Measurements from ENCODE around the gene RAP1B. TPM values are rescaled to one million over a fixed set of nuclear protein-coding genes. Genes with fewer than 3 reads are reported as not detected.

RAP1B gene
- total RNA-seq, 1 experiment from 2014 or later: 180 TPM

GRCh38 chr12:68585966-68586365 is 24.7 kb upstream of the RAP1B start:
- ChIA-PET CTCF (interaction anchor here (0.8 to 1.3 kb wide), 4 partner anchors 16 to 226 kb away, joined by 3 to 7 read pairs (median 4); no protein-coding TSS in a partner anchor), POLR2A (interaction anchor here (0.5 to 3.3 kb wide), 7 partner anchors 22 to 653 kb away, joined by 3 to 16 read pairs (median 5); partner anchors contain the start of genes CPSF6 and RAP1B)
- TF ChIP-seq, protein P1, sequence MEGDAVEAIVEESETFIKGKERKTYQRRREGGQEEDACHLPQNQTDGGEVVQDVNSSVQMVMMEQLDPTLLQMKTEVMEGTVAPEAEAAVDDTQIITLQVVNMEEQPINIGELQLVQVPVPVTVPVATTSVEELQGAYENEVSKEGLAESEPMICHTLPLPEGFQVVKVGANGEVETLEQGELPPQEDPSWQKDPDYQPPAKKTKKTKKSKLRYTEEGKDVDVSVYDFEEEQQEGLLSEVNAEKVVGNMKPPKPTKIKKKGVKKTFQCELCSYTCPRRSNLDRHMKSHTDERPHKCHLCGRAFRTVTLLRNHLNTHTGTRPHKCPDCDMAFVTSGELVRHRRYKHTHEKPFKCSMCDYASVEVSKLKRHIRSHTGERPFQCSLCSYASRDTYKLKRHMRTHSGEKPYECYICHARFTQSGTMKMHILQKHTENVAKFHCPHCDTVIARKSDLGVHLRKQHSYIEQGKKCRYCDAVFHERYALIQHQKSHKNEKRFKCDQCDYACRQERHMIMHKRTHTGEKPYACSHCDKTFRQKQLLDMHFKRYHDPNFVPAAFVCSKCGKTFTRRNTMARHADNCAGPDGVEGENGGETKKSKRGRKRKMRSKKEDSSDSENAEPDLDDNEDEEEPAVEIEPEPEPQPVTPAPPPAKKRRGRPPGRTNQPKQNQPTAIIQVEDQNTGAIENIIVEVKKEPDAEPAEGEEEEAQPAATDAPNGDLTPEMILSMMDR (IDR thresholded peaks at IDR 0.05; ENCODE audit: unreplicated experiment): no peak
- H3K9me3 Mint-ChIP-seq (ENCODE audit: unreplicated experiment): peaks cover 10% of the 10 kb centered on the region
- H3K4me3 Mint-ChIP-seq (ENCODE audit: unreplicated experiment): no peak overlapping the region
- intact Hi-C loops (cut with micrococcal nuclease): no loop called here
- H3K27ac Mint-ChIP-seq (ENCODE audit: low read depth, unreplicated experiment): no peak overlapping the region
- no peaks in the 10 kb centered on the region for H3K27me3 Mint-ChIP-seq (ENCODE audit: insufficient read depth, unreplicated experiment)
- no TSS peak for BruUV-seq (replicated peaks)
- peaks cover 6% of the 10 kb centered on the region for H3K4me1 Mint-ChIP-seq (ENCODE audit: insufficient read depth, unreplicated experiment)
- DNase-seq (ENCODE audit: unreplicated experiment): no peak
- H3K36me3 Mint-ChIP-seq (ENCODE audit: insufficient read depth, unreplicated experiment): no peaks in the 10 kb centered on the region

DNA sequence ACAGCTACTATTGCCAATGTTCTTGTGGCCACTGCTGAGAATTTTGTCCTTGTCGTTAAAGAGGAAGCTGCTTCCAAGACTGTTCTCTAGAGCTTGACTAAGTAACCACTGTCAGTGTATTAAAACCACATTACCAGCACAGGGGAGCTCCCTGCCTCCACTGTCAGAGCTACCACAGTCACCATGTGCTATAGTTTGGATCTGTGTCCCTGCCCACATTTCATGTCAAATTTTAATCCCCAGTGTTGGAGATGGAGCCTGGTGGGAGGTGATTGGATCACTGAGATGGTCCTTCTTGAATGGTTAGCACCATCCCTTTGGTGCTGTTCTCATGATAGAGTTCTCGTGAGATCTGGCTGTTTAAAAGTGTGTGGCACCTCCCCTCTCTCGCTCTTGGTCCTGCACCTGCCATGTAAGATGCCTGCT is 23.2 kb upstream of the RAP1B start:
- Mint-ChIP-seq H3K4me1 (ENCODE audit: insufficient read depth, unreplicated experiment) (peaks cover 6% of the 10 kb centered on the region), H3K27me3 (ENCODE audit: insufficient read depth, unreplicated experiment) (no peaks in the 10 kb centered on the region), H3K4me3 (ENCODE audit: unreplicated experiment) (no peak overlapping the region), H3K9me3 (ENCODE audit: unreplicated experiment) (peaks cover 15% of the 10 kb centered on the region), H3K36me3 (ENCODE audit: insufficient read depth, unreplicated experiment) (no peaks in the 10 kb centered on the region), H3K27ac (ENCODE audit: low read depth, unreplicated experiment) (no peak overlapping the region)
- TF ChIP-seq, protein P1 (IDR thresholded peaks at IDR 0.05; ENCODE audit: unreplicated experiment): no peak
- POLR2A ChIA-PET: interaction anchor here (0.6 to 3.3 kb wide), 3 partner anchors 23 to 286 kb away, joined by 3 to 16 read pairs (median 5); partner anchors contain the start of gene RAP1B
- no peak for DNase-seq (ENCODE audit: unreplicated experiment)
- intact Hi-C loops (cut with micrococcal nuclease): no loop called here
- CTCF ChIA-PET: interaction anchor here (0.5 to 0.8 kb wide), 4 partner anchors 15 to 769 kb away, joined by 3 read pairs; no protein-coding TSS in a partner anchor
- BruUV-seq (replicated peaks): no TSS peak

DNA sequence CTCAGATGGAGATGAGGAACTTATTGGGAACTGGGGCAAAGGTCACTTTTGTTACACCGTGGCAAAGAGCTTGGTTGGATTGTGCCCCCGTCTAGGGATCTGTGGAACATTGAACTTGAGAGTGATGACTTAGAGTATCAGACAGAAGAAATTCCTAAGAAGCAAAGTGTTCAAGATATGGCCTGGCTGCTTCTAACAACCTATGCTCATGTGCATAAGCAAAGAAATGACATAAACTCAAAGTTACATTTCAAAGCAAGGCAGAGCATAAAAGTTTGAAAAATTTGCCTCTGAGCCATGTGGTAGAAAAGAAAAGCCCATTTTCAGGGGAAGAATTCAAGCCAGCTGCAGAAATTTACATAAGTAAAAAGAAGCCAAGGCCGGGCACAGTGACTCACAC is 21.5 kb upstream of the RAP1B start:
- H3K4me1 Mint-ChIP-seq (ENCODE audit: insufficient read depth, unreplicated experiment): peaks cover 6% of the 10 kb centered on the region
- no TSS peak for BruUV-seq (replicated peaks)
- no peak for DNase-seq (ENCODE audit: unreplicated experiment)

DNA sequence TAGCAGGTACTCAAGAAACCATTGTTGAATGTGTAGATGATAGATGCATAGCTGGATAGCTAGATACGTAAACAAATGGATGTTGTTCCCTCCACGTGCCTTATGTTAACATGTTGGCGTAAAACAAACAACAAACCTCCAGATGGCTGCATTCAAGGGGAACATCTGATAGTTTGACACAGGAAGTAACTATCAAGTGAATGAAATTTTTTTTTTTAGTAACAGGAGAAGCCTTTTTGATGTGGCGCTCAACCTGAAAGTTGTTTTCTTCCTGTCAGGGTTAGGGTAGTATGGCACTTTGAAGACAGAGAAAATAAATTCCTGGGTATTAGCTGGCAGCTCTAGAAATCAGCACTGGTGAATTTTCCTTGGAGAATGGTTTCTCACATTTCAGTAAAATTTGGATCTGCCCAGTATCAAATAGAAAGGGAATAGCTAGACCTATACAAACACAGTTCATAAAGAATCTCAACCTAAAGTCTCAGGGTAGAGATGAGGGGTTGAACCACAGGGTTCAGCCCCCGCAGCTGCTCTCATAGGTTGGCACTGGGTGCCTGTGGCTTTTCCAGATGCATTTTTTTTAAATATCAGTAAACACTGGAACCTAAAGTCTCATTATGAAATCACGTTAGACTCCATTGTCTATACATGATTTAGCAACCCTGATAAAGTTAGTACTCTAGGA is 18.8 kb upstream of the RAP1B start:
- POLR2A ChIA-PET: interaction anchor here (0.8 kb wide), 1 partner anchor 18 kb away, joined by 3 read pairs; no protein-coding TSS in a partner anchor
- H3K27me3 Mint-ChIP-seq (ENCODE audit: insufficient read depth, unreplicated experiment): no peaks in the 10 kb centered on the region

More for the DNA sequence above, 21.5 kb upstream of the RAP1B start:
- Mint-ChIP-seq H3K27ac (ENCODE audit: low read depth, unreplicated experiment) (no peak overlapping the region), H3K4me3 (ENCODE audit: unreplicated experiment) (no peak overlapping the region), H3K9me3 (ENCODE audit: unreplicated experiment) (peaks cover 15% of the 10 kb centered on the region), H3K27me3 (ENCODE audit: insufficient read depth, unreplicated experiment) (no peaks in the 10 kb centered on the region), H3K36me3 (ENCODE audit: insufficient read depth, unreplicated experiment) (no peaks in the 10 kb centered on the region)
- CTCF ChIA-PET: interaction anchor here (0.5 to 0.7 kb wide), 3 partner anchors 176 to 272 kb away, joined by 3 to 4 read pairs (median 4); no protein-coding TSS in a partner anchor
- TF ChIP-seq, protein P1 (IDR thresholded peaks at IDR 0.05; ENCODE audit: unreplicated experiment): no peak
- intact Hi-C loops (cut with micrococcal nuclease): no loop called here
- POLR2A ChIA-PET: no interaction called here

More for the DNA sequence above, 18.8 kb upstream of the RAP1B start:
- no peak for DNase-seq (ENCODE audit: unreplicated experiment)
- CTCF ChIA-PET: interaction anchor here (0.6 kb wide), 2 partner anchors 35 to 148 kb away, joined by 3 to 4 read pairs; no protein-coding TSS in a partner anchor
- H3K27ac Mint-ChIP-seq (ENCODE audit: low read depth, unreplicated experiment): no peak overlapping the region
- intact Hi-C loops (cut with micrococcal nuclease): no loop called here
- TF ChIP-seq, protein P1 (IDR thresholded peaks at IDR 0.05; ENCODE audit: unreplicated experiment): no peak
- H3K4me3 Mint-ChIP-seq (ENCODE audit: unreplicated experiment): no peak overlapping the region
- H3K36me3 Mint-ChIP-seq (ENCODE audit: insufficient read depth, unreplicated experiment): no peaks in the 10 kb centered on the region
- H3K9me3 Mint-ChIP-seq (ENCODE audit: unreplicated experiment): peaks cover 15% of the 10 kb centered on the region
- no TSS peak for BruUV-seq (replicated peaks)
- H3K4me1 Mint-ChIP-seq (ENCODE audit: insufficient read depth, unreplicated experiment): no peaks in the 10 kb centered on the region

Data from MCF 10A (cell line).